Measurements from ENCODE around the gene TULP4.
A peak's percentile ranks its signal among the peaks of the same experiment; 100 is the strongest.
"Not testable (repeated sequence)": the region's sequence is repeated elsewhere in the genome, so short reads cannot be mapped to it uniquely, and the experiment has no call there.

Gene TULP4

DNA sequence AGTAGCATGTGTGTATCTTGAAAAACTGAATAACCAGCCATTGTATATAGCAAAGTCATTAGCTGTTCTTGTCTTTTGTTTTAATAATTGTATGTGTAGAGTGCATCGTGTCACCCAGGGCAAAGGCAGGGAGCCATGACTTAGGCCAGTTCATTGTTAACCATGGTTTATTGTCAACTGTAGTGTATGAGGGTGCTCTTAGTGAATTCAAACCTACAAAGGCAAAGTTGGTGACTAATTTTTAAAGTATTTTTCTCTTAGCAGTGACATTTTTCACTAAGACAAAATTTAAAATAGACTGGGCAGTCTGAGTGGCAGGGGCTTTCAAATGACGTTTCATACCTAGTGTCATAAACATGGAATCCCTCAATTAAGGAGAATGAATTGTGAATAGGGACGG, 79.0 kb downstream of the TULP4 start:
- no peak for DNase-seq (ENCODE audit: low spot score)

DNA sequence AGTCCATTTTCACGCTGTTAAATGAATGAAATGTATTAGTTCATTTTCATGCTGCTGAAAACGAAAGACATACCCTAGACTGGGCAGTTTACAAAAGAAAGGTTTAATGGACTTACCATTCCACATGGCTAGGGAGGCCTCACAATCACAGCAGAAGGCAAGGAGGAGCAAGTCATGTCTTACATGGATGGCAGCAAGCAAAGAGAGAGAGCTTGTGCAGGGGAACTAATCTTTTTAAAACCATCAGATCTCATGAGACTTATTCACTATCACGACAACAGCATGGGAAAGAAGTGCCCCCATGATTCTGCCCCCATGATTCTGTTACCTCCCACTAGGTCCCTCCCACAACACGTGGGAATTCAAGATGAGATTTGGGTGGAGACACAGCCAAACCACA, 79.7 kb downstream of the TULP4 start:
- DNase-seq (ENCODE audit: low spot score), result not testable (repeated sequence)

- no peak for DNase-seq (ENCODE audit: low spot score)
Measured at GRCh38 chr6:158396136-158396535, 83.9 kb downstream of the TULP4 start.

GRCh38 chr6:158397578-158397977, 85.3 kb downstream of the TULP4 start:
- DNase-seq (ENCODE audit: low spot score), result no peak

GRCh38 chr6:158398252-158399024, 86.2 kb downstream of the TULP4 start:
- DNase-seq (ENCODE audit: low spot score), result no peak

- no peak for DNase-seq (ENCODE audit: low spot score)
Measured at GRCh38 chr6:158399040-158399700, 86.9 kb downstream of the TULP4 start.

- no peak for DNase-seq (ENCODE audit: low spot score)
Measured at GRCh38 chr6:158402184-158402583, 89.9 kb downstream of the TULP4 start.

- DNase-seq (ENCODE audit: low spot score), result not testable (repeated sequence)
Measured at GRCh38 chr6:158405321-158405831, 93.1 kb downstream of the TULP4 start.

GRCh38 chr6:158405933-158406332, 93.7 kb downstream of the TULP4 start:
- DNase-seq (ENCODE audit: low spot score), result no peak

- no peak for DNase-seq (ENCODE audit: low spot score)
Measured at GRCh38 chr6:158406736-158407135, 94.5 kb downstream of the TULP4 start.

- DNase-seq (ENCODE audit: low spot score), result no peak
Measured at GRCh38 chr6:158408013-158408412, 95.7 kb downstream of the TULP4 start.

- no peak for DNase-seq (ENCODE audit: low spot score)
Measured at GRCh38 chr6:158408552-158409130, 96.4 kb downstream of the TULP4 start.

DNA sequence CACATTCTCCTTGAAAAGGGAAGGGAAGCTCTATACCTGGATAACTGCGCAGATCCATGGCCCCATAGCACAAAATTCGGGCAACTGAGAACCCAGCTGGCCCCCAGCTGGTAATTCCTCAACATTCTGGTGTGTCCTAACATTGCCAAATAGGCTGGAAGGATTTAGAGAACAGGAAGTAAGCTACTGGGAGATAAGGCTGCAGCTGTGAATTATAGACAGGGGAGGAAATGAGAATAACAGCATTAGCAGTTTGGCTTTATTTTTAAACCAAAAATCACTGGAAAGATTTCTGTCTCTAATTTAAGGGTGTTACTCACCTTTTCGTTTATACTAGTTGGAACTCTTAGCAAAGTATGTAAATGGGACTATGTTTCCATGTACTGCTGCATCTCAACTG, 97.2 kb downstream of the TULP4 start:
- DNase-seq (ENCODE audit: low spot score), result no peak

DNA sequence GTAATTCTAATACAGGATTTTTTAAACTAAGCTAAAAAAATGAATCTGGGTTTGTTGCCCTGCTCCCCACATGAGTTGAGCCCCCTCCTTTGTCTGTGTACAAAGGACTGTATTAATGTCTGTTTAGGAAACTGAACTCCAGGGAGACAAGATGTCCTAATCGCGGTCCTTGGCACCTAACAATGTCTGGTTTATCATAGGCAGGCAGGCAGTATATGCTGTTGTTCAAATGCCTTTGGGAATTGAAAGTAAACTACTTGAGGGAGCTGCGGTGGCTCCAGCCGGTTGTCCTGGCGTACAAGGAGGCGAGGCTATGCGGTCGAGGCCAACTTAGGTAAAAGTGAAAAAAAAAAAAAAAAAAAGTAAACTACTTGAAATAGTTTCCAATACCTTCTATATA, 98.5 kb downstream of the TULP4 start:
- no peak for DNase-seq (ENCODE audit: low spot score)

GRCh38 chr6:158411998-158412397, 99.7 kb downstream of the TULP4 start:
- DNase-seq (ENCODE audit: low spot score), result peak; percentile 35

DNA sequence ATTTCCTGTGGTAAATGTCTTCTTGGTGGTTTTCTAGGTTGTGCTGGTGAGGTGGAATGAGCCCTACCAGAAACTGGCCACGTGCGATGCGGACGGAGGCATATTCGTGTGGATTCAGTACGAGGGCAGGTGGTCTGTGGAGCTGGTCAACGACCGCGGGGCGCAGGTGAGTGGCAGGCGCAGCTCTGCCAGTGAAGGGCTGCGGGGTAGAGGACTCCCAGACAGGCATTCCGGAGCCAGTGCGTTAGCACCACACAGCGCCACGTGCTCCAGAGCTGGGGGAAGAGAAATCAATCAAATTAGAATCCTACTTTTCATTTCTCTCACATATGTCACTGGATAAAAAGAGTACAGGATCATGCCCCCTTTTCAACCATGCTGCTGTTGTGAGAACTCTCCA, 100.8 kb downstream of the TULP4 start:
- DNase-seq (ENCODE audit: low spot score), result no peak

- no peak for DNase-seq (ENCODE audit: low spot score)
Measured at GRCh38 chr6:158413814-158414565, 101.7 kb downstream of the TULP4 start.

GRCh38 chr6:158414851-158415262, 102.6 kb downstream of the TULP4 start:
- DNase-seq (ENCODE audit: low spot score), result no peak

DNA sequence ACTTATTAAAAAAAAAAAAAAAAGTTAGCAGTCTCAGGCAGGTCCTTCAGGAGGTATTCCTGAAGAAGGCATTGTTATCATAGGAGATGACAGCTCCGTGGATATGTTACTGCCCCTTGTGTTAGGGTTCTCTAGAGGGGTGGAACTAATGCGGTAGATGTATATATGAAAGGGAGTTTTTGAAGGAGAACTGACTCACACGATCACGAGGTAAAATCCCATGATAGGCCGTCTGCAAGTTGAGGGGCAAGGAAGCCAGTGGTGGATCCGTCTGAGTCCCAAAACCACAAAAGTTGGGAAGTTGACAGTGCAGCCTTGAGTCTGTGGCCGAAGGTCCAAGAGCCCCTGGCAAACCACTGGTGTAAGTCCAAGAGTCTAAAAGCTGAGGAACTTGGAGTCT, 103.4 kb downstream of the TULP4 start:
- no peak for DNase-seq (ENCODE audit: low spot score)

- DNase-seq (ENCODE audit: low spot score), result no peak
Measured at GRCh38 chr6:158416883-158417759, 104.9 kb downstream of the TULP4 start.

- no peak for DNase-seq (ENCODE audit: low spot score)
Measured at GRCh38 chr6:158417760-158418098, 105.5 kb downstream of the TULP4 start.
